GM19193 (cell line): ENCODE measurements around the gene ZNF827.

Experiments
- POLR2A ChIP-seq: IDR thresholded peaks from 4 replicates; pipeline ENCODE4 v1.6.1; 2011; ENCODE audit not compliant: insufficient read depth, insufficient read length; ENCODE audit errors: extremely low read depth

Gene ZNF827

DNA sequence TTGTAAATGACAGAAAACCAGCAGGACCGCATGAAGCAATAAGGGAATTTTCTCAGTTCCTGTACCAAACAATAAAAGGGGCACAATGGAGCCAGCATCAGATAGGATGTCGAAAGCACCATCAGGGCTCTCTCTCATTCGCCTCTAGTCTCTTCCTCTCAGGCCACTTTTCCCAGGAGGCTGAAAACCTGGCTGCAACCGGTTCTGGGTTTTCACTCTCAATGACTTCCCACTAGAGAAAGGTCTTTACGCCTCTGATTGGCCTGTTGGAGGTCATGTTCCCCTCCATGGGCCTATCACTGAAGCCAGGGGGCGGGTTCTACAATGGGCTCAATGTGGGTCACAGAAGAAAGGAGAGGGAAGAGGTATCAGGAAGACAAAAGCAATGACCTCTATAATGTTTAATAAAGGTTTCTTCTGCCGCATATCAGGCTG is 29.3 kb downstream of the ZNF827 start:
- no peak for TF ChIP-seq POLR2A

DNA sequence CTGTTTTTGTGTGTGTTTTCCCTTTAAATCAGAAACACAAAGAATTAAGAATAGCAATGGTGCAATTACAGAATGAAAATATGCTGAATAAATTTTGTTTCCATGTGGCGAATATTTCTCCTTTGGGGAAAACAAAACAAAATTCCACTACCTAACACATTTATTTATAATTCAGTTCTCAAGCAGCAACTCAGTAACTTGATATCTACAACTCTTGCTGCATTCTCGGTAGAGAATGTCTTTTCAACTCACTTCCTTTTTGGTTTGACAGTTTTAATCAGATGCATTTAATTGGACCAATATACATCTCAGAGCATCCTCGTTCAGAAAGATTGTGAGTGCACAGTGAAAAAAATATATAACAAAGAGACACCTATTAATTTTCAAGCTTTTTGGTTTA is 30.8 kb downstream of the ZNF827 start:
- no peak for TF ChIP-seq POLR2A

DNA sequence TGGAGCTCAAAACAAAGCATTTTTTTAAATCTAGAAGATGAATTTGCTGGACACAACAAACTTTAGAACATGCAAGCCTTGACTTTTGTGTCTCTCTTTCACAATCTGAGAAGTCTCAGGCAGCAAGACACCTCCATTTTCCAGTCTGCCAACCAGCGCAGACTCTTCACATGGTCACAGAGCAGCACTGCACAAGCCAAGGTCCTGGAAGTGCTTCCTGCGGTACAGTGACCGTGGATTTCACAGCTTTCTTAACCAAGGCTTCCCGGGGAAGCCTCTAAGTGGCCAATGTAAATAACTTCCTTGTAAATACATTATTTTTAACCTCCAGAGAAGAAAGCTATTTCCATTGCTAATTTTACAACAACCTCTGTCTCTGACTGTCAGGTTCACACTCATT is 31.2 kb downstream of the ZNF827 start:
- TF ChIP-seq POLR2A: no peak

DNA sequence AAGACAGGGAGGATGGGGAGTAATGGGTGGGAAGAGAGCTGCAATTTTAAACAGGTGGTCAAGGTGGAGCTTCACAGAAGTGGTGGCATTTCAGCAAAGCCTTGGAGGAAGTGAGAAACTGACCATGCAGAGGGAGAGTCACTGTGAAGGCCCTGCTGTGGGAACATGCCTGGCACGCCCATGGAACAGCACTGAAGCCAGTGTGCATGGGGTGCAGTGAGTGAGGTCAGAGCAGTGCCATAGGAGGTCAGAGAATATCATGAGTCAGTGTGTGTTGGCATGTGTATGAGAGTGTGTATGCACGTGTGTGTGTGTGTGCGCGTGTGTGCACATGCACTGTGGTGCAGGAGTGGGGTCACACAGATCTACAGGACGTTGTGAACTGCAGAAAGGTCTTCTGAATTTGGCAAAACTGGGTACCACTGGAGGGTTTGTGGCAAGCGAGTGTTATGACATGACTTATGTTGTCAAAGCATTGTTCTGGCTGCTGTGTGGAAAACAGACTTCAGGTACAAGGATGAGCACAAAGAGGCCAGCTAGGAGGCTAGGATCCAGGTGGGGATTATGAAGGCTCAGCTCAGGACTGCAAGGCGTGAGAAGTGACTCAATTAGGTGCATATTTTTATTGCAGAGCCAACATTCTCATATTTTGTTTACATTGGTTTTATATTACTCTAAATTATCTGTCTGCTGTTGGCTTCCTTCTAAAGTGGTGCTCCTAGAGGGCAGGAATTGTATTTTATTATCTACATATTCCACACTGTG is 34.0 kb downstream of the ZNF827 start:
- TF ChIP-seq POLR2A: no peak

DNA sequence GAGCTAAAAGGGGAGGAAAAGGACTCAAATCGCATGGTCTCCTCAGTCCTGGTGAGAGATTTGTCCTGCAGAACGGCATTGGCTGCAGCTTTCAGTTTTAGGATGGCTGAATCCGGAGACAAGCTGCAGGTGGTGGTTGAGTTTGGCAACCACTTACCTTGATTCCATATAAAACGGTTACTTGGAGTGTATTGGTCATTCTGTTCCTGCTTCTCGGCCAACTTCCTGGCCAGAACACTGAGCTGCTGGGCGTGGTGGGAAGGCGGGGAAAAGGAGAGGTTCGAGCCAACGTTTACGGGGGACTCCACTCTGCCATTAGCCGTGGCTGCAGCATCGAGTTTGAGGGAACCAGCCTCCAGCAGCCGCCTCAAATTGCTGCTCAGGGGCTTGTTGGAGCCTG is 36.1 kb downstream of the ZNF827 start:
- TF ChIP-seq POLR2A: no peak

DNA sequence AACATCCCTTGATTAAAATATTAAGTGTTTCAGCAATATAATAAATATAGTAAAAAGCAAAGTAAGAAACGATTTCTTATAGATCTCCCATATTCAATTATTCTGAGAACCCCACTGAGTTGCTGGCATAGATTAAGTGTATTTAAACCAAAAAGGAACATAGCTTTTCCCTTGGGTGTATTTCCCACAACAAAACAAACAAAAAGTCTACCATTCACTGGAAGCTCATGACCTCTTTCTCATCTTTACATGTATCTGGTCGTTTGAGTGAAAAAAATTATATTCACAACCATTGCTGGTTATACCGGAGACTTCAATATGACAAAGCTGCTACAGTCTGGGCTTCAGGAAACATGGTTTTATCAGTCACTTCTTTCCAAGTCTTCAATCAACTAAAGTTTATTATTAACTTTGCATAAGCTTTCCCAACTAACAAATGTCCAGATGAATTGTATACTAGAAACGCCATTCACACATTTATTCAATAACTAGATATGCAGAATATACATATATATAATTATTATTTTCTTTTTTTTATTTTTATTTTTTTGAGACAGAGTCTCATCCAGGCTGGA is 38.6 kb downstream of the ZNF827 start:
- TF ChIP-seq POLR2A: no peak

DNA sequence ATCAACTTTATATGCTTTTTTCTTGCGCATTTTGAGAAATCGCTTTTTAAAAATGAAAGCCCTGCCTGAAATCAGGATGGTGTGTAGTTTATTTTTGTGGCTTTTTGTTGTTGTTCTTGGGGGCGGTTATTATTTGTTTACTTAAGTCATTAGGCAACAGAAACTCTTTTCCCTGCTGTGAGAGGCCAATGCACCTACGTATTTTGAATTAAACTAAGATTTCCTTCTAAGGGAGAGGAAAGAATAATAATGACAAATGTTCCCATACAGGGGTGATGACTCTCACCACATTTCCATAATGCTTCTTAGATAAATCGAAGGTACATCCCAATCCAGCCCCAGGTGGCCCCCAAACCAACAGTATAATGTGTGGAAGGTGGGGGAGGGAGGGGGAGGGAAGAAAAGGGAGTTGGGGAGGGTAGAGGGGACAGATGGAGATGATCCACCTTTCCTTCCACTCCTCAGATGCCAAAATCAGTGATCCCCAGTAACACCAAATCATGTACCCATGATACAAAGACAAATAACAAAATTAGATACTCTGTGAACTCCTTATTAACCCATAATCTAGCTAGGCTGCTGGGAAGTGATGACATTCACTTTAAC is 39.6 kb downstream of the ZNF827 start:
- TF ChIP-seq POLR2A: no peak

DNA sequence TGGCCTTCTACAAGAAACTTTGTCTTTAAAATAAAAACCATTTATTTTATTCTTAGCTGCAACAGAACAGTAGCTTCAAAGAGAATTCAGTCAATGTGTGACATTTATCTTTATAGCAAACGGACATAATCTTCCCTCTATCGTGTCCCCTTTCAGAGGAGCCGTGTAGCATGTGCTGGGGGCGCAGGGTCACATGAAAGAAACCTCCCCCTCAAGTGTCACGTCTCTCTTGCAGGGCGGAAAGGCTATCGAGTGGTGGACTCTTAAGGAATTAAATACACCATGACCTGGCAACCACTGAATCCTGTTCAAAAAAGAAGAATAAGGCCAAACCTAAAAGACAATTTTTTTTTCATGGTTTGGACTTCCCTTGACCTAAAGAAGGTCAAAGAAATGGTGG is 40.2 kb downstream of the ZNF827 start:
- no peak for TF ChIP-seq POLR2A

DNA sequence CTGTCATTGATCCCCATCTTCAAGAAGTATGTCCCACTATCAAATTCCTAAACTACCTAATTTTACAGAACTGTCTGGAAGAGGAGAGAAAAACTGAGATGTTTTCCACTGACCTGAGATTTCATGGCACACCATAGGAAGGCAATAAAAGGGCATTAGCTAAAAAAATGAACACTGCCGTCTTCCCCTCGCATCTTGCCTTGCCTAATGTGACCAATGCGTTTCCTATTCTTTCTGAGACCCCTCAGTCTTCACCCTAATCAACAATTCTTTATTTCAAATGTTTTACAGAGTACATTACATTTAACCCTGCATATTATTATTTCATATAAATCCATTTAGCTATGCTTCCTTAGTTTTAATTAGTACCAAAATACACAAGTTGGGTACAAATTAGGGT is 43.6 kb downstream of the ZNF827 start:
- no peak for TF ChIP-seq POLR2A

DNA sequence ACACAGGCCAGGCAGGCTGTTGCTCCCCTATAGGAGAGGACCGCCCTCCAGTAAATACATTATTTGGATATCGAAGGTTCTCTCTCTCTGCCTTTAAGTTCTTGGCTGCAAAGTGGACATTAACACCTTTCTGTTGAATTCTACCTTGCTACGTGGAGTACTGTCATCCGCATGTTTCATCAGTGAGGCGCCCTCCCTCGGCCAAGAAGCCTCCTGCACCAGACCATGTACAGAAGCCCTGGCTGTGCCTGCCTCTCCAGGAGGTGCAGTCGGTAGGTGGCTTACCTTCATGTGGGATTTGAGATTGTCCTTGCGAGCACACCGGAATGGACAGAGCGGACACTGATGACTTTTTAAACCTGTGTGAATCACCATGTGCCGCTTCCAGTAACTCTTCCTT is 46.7 kb downstream of the ZNF827 start:
- TF ChIP-seq POLR2A: no peak

DNA sequence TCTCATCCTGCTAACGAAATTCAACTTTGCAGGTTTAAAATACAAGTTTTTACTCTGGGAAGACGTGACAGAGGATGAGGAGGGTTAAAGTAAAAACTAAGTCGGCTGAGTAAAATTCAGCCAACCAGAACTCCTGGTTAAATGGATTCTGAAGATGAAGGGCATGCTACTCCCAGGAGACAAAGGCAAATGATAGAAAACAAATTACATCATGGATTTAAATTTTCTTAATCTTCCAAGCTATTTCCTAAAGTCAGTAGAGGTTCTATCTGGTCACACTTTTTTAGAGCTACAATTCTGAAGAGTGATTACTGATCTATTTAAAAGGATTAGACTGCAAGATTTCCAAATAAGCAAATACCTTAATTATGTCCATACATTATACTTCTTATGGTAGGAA is 47.9 kb downstream of the ZNF827 start:
- TF ChIP-seq POLR2A: no peak

DNA sequence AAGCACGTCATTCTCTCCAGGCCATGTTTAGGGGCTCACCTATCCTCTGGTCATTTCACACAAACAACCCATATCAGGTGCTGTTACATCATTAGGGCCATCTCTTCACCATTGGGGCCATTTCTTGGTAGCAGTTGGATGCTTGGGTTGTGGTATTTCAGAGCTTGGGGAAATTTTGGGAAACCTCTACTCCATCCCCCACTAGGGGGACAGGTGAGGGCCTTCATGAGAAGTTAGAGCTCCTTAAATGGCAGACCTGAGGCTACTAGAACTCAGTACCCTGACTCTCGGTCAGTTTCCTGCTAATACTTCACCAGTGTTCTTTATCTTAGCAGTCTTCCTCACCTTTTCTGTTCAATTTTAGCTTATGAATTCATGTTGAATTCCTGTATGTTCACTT is 50.2 kb downstream of the ZNF827 start:
- no peak for TF ChIP-seq POLR2A

DNA sequence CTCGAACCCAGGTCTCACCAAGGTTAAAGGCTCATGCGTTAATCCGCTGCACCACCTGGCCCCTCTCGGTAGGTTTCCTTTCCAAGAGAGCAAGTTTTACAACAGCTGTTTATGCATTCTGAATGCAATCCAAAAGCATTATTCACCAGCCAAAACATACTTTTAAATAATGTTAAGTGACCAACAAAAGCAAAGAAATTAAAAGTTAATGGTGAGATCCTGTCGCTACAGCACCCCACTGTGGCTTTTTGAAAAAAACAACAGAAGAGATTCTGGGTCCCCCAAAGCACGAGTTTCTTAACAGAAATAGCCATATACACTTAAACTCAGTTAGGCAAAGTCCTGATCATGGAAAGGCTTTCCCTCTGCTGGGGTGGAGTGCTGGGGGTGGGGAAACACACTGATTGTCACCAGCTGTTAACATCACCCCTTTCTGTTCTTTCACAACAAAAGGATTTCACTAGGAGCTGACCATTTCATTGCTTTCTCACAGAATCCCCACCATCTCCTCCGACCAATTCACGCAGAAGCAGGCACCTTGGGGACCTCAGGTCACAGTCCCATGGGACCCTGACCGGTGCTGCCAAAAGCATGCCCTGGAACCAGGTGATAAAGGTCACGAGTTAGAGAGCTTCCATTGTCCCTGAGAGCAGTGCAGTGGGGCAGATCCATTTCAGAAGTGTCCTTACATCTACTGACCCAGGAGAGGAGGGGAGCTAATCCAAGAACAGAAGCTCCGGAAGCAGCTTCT is 51.2 kb downstream of the ZNF827 start:
- TF ChIP-seq POLR2A: no peak

DNA sequence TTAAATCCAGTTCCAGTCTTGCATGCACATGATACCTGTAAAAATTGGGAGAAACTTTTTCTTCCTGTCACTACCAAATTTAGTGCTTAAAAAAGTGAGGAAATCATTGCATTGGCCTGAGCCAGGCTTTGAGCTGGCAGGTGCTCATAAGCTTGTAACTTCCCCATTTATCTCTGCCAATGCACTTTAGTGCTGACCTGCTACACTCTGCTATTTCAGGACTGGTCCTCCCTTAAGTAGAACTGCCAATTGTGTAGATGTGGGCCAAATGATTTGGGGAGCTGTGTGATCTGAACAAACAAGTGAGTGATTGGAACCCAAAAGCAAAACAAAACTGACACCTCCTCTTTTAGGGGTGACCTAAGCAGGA is 51.8 kb downstream of the ZNF827 start:
- TF ChIP-seq POLR2A: no peak

DNA sequence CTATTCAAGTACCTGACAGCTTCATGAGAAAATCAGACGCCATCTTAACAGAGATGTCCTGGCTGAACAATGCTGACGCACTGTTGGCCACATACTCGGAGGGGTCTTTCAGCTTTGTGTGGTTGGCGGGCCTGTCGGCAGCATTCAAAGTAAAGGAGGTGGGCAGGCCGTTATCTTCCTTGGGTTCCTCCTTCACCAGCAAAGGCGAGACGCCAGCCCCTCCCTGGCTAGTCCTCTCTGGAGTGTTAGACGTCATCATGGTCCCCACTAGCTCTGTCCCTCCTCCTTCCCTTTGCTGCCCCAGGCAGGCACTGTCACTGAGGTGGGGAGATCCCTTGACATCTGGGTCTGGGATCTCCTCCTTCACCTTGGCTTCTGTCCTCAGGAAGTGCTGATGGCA is 53.0 kb downstream of the ZNF827 start:
- TF ChIP-seq POLR2A: no peak

DNA sequence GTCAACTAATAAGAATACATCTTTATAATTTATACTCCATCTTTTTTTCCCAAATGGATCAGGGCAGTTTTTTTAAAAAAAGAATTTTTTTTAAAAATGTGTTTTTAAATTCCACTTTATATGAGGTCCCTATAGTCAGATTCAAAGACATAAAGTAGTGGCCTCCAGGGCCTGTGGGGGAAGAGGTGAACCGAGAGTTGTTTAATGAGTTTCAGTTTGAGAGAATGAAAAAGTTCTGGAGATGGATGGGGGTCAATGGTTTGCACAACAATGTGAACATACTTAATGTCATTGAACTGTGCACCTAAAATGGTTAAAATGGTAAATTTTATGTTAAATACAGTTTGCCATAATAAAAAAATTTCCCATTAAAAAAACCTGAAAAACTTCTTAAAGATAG is 53.8 kb downstream of the ZNF827 start:
- no peak for TF ChIP-seq POLR2A

DNA sequence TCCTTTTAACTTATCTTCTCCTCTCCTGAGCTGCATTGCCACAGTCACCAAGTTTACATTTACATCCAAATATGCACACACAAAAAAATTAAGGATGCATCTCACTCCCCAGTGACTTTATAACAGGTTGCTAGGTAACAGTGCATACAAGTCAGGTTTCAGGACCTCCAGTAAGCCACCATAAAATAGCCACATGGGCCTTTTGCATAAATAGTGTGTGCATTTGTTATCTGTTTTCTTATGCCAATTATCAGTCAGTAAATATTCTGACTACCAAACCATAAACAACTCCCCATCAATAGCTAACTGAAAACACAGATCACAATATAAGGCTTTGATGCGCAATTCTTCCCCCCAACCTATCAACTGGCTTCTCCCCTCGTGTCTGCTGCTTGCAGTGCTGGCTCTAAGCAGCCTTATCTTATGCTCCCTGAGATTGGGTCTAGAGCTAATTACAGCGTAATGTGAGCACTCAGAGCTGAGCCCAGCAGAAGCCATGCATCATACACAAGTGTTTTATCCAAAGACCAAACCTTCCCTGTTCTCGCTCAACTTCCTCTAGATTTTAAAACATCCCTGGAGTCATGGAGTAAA is 55.4 kb downstream of the ZNF827 start:
- no peak for TF ChIP-seq POLR2A
